H1 (cell line): Measurements from ENCODE around the gene HADHA. TPM values are rescaled to one million over a fixed set of nuclear protein-coding genes. Genes with fewer than 3 reads are reported as not detected.

Experiments used
- BCL11A ChIP-seq, 2 experiments: IDR thresholded peaks; one replicate each; pipeline ENCODE4 v1.6.1; 2011; ENCODE audit warnings: low read depth in 2 of 2, low read length in 2 of 2, mild to moderate bottlenecking in 2 of 2
- CHD7 ChIP-seq: fragments of 300-600 bp; sonication (generic); IDR thresholded peaks from 2 replicates; pipeline ENCODE4 v1.7.1; 2012; ENCODE audit warnings: low read length, moderate library complexity, mild to moderate bottlenecking, inconsistent platforms; ENCODE audit not compliant: insufficient replicate concordance
- ZNF274 ChIP-seq: IDR thresholded peaks from 2 replicates; pipeline ENCODE4 v1.7.0; 2012; ENCODE audit warnings: low read length, borderline replicate concordance; ENCODE audit errors: extremely low read depth
- polyA plus RNA-seq, 7 experiments: library from polyadenylated mRNA; depleted of rRNA in 3 of 7; stranded (reverse) in 5 of 7; unstranded in 2 of 7; fragments of >200 nt in 5 of 7; fragments of 200-250 nt in 2 of 7; gene quantifications; 1 replicate in 5 of 7; 2 replicates in 1 of 7; 4 replicates in 1 of 7; pipeline versions ENCODE4 v1.2.1 to v1.2.3, GENCODE V29; 2011 to 2013; ENCODE audit warnings: missing spikeins in 2 of 7, mixed read lengths in 2 of 7
- total RNA-seq: library from RNA; stranded (reverse); fragmentation: NEBNext Ultra II Directional; extraction: Animal tissue kit (Norgen Biotek cat#: 25700); gene quantifications from 2 replicates; pipeline ENCODE4 v1.2.1, GENCODE V29; 2021

HADHA gene
- total and polyA plus RNA-seq, 2 of the 8 experiments (the other 6 are each of a cell fraction or from before 2014, with no cell fraction given): 64.6 to 131 TPM

DNA sequence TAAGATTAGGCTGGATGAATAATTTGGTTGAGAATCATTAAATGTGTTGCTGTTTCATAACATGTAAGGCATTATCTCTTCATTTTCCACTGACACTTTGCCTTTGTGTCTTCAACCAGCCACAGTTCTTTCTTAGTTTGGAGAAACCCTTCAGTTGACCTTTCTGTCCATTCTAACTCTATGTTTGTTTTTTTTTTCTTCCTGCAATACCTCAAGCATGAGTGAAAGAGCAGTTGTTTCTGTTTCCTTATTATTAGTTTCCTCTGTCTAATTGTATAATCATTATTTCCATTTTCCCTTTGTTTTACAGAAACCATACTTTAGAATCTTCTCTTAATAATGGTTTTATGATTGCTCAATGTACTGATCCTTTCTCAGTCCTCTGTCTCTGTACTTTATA, 25.9 kb upstream of the HADHA start (continued):
- TF ChIP-seq CHD7 (no peak), ZNF274 (no peak), BCL11A (IDR thresholded peaks at IDR 0.05; ENCODE audit: low read depth in 2 of 2, low read length in 2 of 2) (no peak)
